Liver (tissue), 9 donors: Measurements from ENCODE around the gene MT2A. TPM values are rescaled to one million over a fixed set of nuclear protein-coding genes. Genes with fewer than 3 reads are reported as not detected.

Experiments used
- DNase-seq: peaks from one replicate; pipeline ENCODE4 v3.0.0-alpha.2; 2017; ENCODE audit warnings: low spot score
- H3K27ac ChIP-seq, 2 donors: one replicate each; pipeline ENCODE4 v1.7.0; 2013; ENCODE audit warnings: inconsistent platforms in 2 of 2, low read length in 2 of 2, control low read depth in 1 of 2, low read depth in 1 of 2, mild to moderate bottlenecking in 1 of 2
- H3K27me3 ChIP-seq, 4 donors: one replicate each; pipeline versions ENCODE4 v1.6.1 to v1.7.0; 2013; ENCODE audit warnings: low read length in 3 of 4, inconsistent platforms in 1 of 4, mild to moderate bottlenecking in 1 of 4, moderate library complexity in 1 of 4; ENCODE audit not compliant: control insufficient read depth in 4 of 4, insufficient read depth in 4 of 4
- H3K36me3 ChIP-seq, 4 donors: one replicate each; pipeline versions ENCODE4 v1.6.1 to v1.7.0; 2013; ENCODE audit warnings: low read length in 3 of 4, mild to moderate bottlenecking in 3 of 4, low read depth in 1 of 4, moderate library complexity in 1 of 4; ENCODE audit not compliant: control insufficient read depth in 4 of 4, insufficient read depth in 3 of 4
- H3K4me1 ChIP-seq, 4 donors: one replicate each; pipeline versions ENCODE4 v1.6.1 to v1.7.0; 2013; ENCODE audit warnings: low read length in 3 of 4, mild to moderate bottlenecking in 3 of 4, moderate library complexity in 1 of 4; ENCODE audit not compliant: control insufficient read depth in 4 of 4, insufficient read depth in 4 of 4
- H3K4me3 ChIP-seq, 3 donors: one replicate each; pipeline versions ENCODE4 v1.6.1 to v1.7.0; 2013; ENCODE audit warnings: low read length in 3 of 3, control low read depth in 1 of 3, low read depth in 1 of 3, mild to moderate bottlenecking in 1 of 3
- H3K9ac ChIP-seq, 2 donors: one replicate each; pipeline ENCODE4 v1.7.0; 2013; ENCODE audit warnings: low read length in 2 of 2, mild to moderate bottlenecking in 2 of 2, moderate library complexity in 2 of 2, control low read depth in 1 of 2, low read depth in 1 of 2
- H3K9me3 ChIP-seq, 4 donors: one replicate each; pipeline versions ENCODE4 v1.6.1 to v1.7.0; 2013; ENCODE audit warnings: low read length in 3 of 4; ENCODE audit not compliant: control insufficient read depth in 4 of 4
- ATF3 ChIP-seq: IDR thresholded peaks from 2 replicates; pipeline ENCODE4 v1.6.1; 2016; ENCODE audit warnings: antibody characterized with exemption
- EGR1 ChIP-seq, 2 donors: IDR thresholded peaks; 2 replicates each; pipeline ENCODE4 v1.6.1; 2016 to 2018; ENCODE audit warnings: antibody characterized with exemption in 2 of 2, low read depth in 2 of 2
- FOXA1 ChIP-seq: IDR thresholded peaks from 2 replicates; pipeline ENCODE4 v1.6.1; 2016; ENCODE audit warnings: antibody characterized with exemption
- FOXA2 ChIP-seq: IDR thresholded peaks from 2 replicates; pipeline ENCODE4 v1.6.1; 2016; ENCODE audit warnings: antibody characterized with exemption
- GABPA ChIP-seq, 2 donors: IDR thresholded peaks in 1 of 2; conservative IDR thresholded peaks in 1 of 2; 2 replicates each; pipeline ENCODE4 v1.6.1; 2016; ENCODE audit warnings: antibody characterized with exemption in 2 of 2, mild to moderate bottlenecking in 1 of 2, moderate library complexity in 1 of 2
- HNF4A ChIP-seq, 2 donors: conservative IDR thresholded peaks; 2 replicates each; pipeline ENCODE4 v1.6.1; 2016; ENCODE audit warnings: antibody characterized with exemption in 2 of 2, mild to moderate bottlenecking in 2 of 2
- HNF4G ChIP-seq: IDR thresholded peaks from 2 replicates; pipeline ENCODE4 v1.6.1; 2016; ENCODE audit warnings: antibody characterized with exemption
- JUND ChIP-seq, 2 donors: IDR thresholded peaks; 2 replicates each; pipeline ENCODE4 v1.6.1; 2016; ENCODE audit warnings: antibody characterized with exemption in 2 of 2
- MAX ChIP-seq: IDR thresholded peaks from 2 replicates; pipeline ENCODE4 v1.6.1; 2016; ENCODE audit warnings: antibody characterized with exemption
- NR2F2 ChIP-seq: IDR thresholded peaks from 2 replicates; pipeline ENCODE4 v1.6.1; 2016; ENCODE audit warnings: antibody characterized with exemption
- RAD21 ChIP-seq, 2 donors: IDR thresholded peaks; 2 replicates each; pipeline ENCODE4 v1.6.1; 2016; ENCODE audit warnings: antibody characterized with exemption in 2 of 2, mild to moderate bottlenecking in 2 of 2
- RXRA ChIP-seq, 2 donors: IDR thresholded peaks; 2 replicates each; pipeline ENCODE4 v1.6.1; 2017 to 2018; ENCODE audit warnings: antibody characterized with exemption in 2 of 2, mild to moderate bottlenecking in 1 of 2
- SP1 ChIP-seq: IDR thresholded peaks from 2 replicates; pipeline ENCODE4 v1.6.1; 2018; ENCODE audit warnings: antibody characterized with exemption, mild to moderate bottlenecking
- TAF1 ChIP-seq: conservative IDR thresholded peaks from 2 replicates; pipeline ENCODE4 v1.6.1; 2016; ENCODE audit warnings: antibody characterized with exemption, mild to moderate bottlenecking
- YY1 ChIP-seq: IDR thresholded peaks from 2 replicates; pipeline ENCODE4 v1.6.1; 2016; ENCODE audit warnings: antibody characterized with exemption, mild to moderate bottlenecking
- WGBS: extraction: QIAGEN DNeasy Blood & Tissue Kit; methylation state at CpG from one replicate; pipeline ENCODE4 v1.1.7; 2013; 5-methylcytosine and 5-hydroxymethylcytosine counted together
- polyA plus RNA-seq, 2 donors: library from polyadenylated mRNA; stranded (reverse) in 1 of 2; unstranded in 1 of 2; fragments of 200-250 nt in 1 of 2; fragments of >200 nt in 1 of 2; fragmentation: Nextera tagmentation in 1 of 2; extraction: Ambion mirVana in 1 of 2; gene quantifications; one replicate each; pipeline versions ENCODE4 v1.2.1 to v1.2.3, GENCODE V29; 2013 to 2015
- total RNA-seq, 2 donors: library from RNA; depleted of rRNA; stranded (reverse); fragments of >200 nt; gene quantifications; one replicate each; pipeline ENCODE4 v1.2.3, GENCODE V29; 2014
- TF ChIP-seq, protein P1 (sequence below): fragments of 150-350 bp; IDR thresholded peaks from 2 replicates; pipeline ENCODE4 v1.5.1; 2017; ENCODE audit warnings: improper control_type of control experiment, low read depth, low read length; ENCODE audit not compliant: missing input control
- TF ChIP-seq, protein P2 (sequence below): IDR thresholded peaks from 2 replicates; pipeline ENCODE4 v1.6.1; 2016; ENCODE audit warnings: antibody characterized with exemption, mild to moderate bottlenecking
- TF ChIP-seq, protein P3 (sequence below): IDR thresholded peaks from 2 replicates; pipeline ENCODE4 v1.6.1; 2016; ENCODE audit warnings: antibody characterized with exemption
- donor health status: healthy.
- donor health status: healthy.
- donor health status: healthy.
- donor health status: healthy.
- donor health status: healthy.

The MT2A gene
- total and polyA plus RNA-seq, 4 donors: 45.8 to 5,206 (median 2,233) TPM

GRCh38 chr16:56637814-56638750 is 29.7 kb downstream of the MT2A start, which contains the start of gene MT1A:
TSS of gene MT1A (plus strand) at chr16:56638666. CDS start at chr16:56638739, 73 bp downstream.
- H3K9me3 ChIP-seq: no peaks in the 10 kb centered on the region
- peak within 1 kb of the TSS; percentile 10 to 11 for H3K9ac ChIP-seq

More at GRCh38 chr16:56637814-56638750, 29.7 kb downstream of the MT2A start, which contains the start of gene MT1A:
- H3K27ac ChIP-seq: peak within 1 kb of the TSS; percentile 86 to 87
- WGBS: 7% methylated on average over 68 of the region's 68 CpGs
- H3K27me3 ChIP-seq: no peaks in the 10 kb centered on the region
- H3K4me1 ChIP-seq: peaks cover 4 to 32% (median 10%) of the 10 kb centered on the region in 4 donors
- peak; percentile 75 for DNase-seq
- H3K4me3 ChIP-seq: peak within 1 kb of the TSS; percentile 49 to 57 (median 55)
- TF ChIP-seq HNF4A (conservative IDR thresholded peaks at IDR 0.05) (peak; percentile 58 to 71), FOXA1 (no peak), SP1 (peak; percentile 59), NR2F2 (peak; percentile 53), TAF1 (peak; percentile 94), FOXA2 (no peak), MAX (no peak), RXRA (IDR thresholded peaks at IDR 0.05) (peak; percentile 48 to 52), RAD21 (IDR thresholded peaks at IDR 0.05) (peak in 1 of 2 donors; percentile 24), ATF3 (no peak), GABPA (IDR thresholded peaks at IDR 0.05 in 1 of 2, conservative IDR thresholded peaks at IDR 0.05 in 1 of 2) (no peak), EGR1 (IDR thresholded peaks at IDR 0.05; ENCODE audit: low read depth in 2 of 2) (no peak), YY1 (peak; percentile 33), JUND (IDR thresholded peaks at IDR 0.05) (no peak), HNF4G (no peak)
- TF ChIP-seq, protein P1, sequence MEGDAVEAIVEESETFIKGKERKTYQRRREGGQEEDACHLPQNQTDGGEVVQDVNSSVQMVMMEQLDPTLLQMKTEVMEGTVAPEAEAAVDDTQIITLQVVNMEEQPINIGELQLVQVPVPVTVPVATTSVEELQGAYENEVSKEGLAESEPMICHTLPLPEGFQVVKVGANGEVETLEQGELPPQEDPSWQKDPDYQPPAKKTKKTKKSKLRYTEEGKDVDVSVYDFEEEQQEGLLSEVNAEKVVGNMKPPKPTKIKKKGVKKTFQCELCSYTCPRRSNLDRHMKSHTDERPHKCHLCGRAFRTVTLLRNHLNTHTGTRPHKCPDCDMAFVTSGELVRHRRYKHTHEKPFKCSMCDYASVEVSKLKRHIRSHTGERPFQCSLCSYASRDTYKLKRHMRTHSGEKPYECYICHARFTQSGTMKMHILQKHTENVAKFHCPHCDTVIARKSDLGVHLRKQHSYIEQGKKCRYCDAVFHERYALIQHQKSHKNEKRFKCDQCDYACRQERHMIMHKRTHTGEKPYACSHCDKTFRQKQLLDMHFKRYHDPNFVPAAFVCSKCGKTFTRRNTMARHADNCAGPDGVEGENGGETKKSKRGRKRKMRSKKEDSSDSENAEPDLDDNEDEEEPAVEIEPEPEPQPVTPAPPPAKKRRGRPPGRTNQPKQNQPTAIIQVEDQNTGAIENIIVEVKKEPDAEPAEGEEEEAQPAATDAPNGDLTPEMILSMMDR: no peak
- TF ChIP-seq, protein P2, sequence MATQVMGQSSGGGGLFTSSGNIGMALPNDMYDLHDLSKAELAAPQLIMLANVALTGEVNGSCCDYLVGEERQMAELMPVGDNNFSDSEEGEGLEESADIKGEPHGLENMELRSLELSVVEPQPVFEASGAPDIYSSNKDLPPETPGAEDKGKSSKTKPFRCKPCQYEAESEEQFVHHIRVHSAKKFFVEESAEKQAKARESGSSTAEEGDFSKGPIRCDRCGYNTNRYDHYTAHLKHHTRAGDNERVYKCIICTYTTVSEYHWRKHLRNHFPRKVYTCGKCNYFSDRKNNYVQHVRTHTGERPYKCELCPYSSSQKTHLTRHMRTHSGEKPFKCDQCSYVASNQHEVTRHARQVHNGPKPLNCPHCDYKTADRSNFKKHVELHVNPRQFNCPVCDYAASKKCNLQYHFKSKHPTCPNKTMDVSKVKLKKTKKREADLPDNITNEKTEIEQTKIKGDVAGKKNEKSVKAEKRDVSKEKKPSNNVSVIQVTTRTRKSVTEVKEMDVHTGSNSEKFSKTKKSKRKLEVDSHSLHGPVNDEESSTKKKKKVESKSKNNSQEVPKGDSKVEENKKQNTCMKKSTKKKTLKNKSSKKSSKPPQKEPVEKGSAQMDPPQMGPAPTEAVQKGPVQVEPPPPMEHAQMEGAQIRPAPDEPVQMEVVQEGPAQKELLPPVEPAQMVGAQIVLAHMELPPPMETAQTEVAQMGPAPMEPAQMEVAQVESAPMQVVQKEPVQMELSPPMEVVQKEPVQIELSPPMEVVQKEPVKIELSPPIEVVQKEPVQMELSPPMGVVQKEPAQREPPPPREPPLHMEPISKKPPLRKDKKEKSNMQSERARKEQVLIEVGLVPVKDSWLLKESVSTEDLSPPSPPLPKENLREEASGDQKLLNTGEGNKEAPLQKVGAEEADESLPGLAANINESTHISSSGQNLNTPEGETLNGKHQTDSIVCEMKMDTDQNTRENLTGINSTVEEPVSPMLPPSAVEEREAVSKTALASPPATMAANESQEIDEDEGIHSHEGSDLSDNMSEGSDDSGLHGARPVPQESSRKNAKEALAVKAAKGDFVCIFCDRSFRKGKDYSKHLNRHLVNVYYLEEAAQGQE: peak; percentile 73
- TF ChIP-seq, protein P3, sequence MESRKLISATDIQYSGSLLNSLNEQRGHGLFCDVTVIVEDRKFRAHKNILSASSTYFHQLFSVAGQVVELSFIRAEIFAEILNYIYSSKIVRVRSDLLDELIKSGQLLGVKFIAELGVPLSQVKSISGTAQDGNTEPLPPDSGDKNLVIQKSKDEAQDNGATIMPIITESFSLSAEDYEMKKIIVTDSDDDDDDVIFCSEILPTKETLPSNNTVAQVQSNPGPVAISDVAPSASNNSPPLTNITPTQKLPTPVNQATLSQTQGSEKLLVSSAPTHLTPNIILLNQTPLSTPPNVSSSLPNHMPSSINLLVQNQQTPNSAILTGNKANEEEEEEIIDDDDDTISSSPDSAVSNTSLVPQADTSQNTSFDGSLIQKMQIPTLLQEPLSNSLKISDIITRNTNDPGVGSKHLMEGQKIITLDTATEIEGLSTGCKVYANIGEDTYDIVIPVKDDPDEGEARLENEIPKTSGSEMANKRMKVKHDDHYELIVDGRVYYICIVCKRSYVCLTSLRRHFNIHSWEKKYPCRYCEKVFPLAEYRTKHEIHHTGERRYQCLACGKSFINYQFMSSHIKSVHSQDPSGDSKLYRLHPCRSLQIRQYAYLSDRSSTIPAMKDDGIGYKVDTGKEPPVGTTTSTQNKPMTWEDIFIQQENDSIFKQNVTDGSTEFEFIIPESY: no peak
- H3K36me3 ChIP-seq: no peaks in the 10 kb centered on the region
